Smooth muscle cell (in vitro differentiated cells): Measurements from ENCODE around the gene ANKS4B. TPM values are rescaled to one million over a fixed set of nuclear protein-coding genes. Genes with fewer than 3 reads are reported as not detected.

ENCODE experiments used
- DNase-seq: peaks from one replicate; lab custom pipeline; 2025; ENCODE audit not compliant: unreplicated experiment; lab: John Stamatoyannopoulos, UW
- H2AFZ ChIP-seq: fragments of 200-600 bp; sonication (generic); 2 replicates; pipeline ENCODE4 v1.6.0; 2016; ENCODE audit warnings: antibody characterized with exemption, low read depth, mild to moderate bottlenecking
- H3F3A ChIP-seq: fragments of 200-600 bp; sonication (generic); 2 replicates; pipeline ENCODE4 v1.6.0; 2017; ENCODE audit warnings: antibody characterized with exemption, low read depth
- H3K27ac ChIP-seq: fragments of 200-600 bp; sonication (generic); 2 replicates; pipeline ENCODE4 v1.5.1; 2016; ENCODE audit warnings: low read depth, mild to moderate bottlenecking
- H3K27me3 ChIP-seq: fragments of 200-600 bp; sonication (generic); 2 replicates; pipeline ENCODE4 v1.6.1; 2016; ENCODE audit warnings: low read depth, mild to moderate bottlenecking
- H3K36me3 ChIP-seq: fragments of 200-600 bp; sonication (generic); 2 replicates; pipeline ENCODE4 v1.5.1; 2016; ENCODE audit warnings: low read depth
- H3K4me1 ChIP-seq: fragments of 200-600 bp; sonication (generic); 2 replicates; pipeline ENCODE4 v1.5.1; 2016; ENCODE audit warnings: low read depth
- H3K4me2 ChIP-seq: fragments of 200-600 bp; sonication (generic); 2 replicates; pipeline ENCODE4 v1.6.0; 2016; ENCODE audit warnings: mild to moderate bottlenecking
- H3K4me3 ChIP-seq: fragments of 200-600 bp; sonication (generic); 2 replicates; pipeline ENCODE4 v1.5.1; 2016; ENCODE audit warnings: mild to moderate bottlenecking
- H3K79me2 ChIP-seq: fragments of 200-600 bp; sonication (generic); 2 replicates; pipeline ENCODE4 v1.6.0; 2016; ENCODE audit warnings: low read depth, mild to moderate bottlenecking
- H3K9ac ChIP-seq: fragments of 200-600 bp; sonication (generic); 2 replicates; pipeline ENCODE4 v1.6.0; 2016; ENCODE audit warnings: low read depth
- H3K9me3 ChIP-seq: fragments of 200-600 bp; sonication (generic); replicated peaks from 2 replicates; pipeline ENCODE4 v1.5.1; 2016; ENCODE audit warnings: low read depth
- H4K20me1 ChIP-seq: fragments of 200-600 bp; sonication (generic); 2 replicates; pipeline ENCODE4 v1.6.0; 2016; ENCODE audit warnings: low read depth
- WGBS: methylation state at CpG from one replicate; pipeline ENCODE4 v1.1.7; 2016; ENCODE audit warnings: low lambda C conversion rate; 5-methylcytosine and 5-hydroxymethylcytosine counted together
- polyA plus RNA-seq: library from polyadenylated mRNA; unstranded; fragments of >200 nt; fragmentation: Nextera tagmentation; extraction: Ambion mirVana; gene quantifications from 2 replicates; pipeline ENCODE4 v1.2.1, GENCODE V29; 2016
- total RNA-seq: library from RNA; depleted of rRNA; stranded (reverse); fragments of >200 nt; gene quantifications from 2 replicates; pipeline ENCODE4 v1.2.3, GENCODE V29; 2014
- TF ChIP-seq, protein P1 (sequence below): fragments of 200-600 bp; sonication (generic); IDR thresholded peaks from 2 replicates; pipeline ENCODE4 v1.5.1; 2017; ENCODE audit warnings: borderline replicate concordance, mild to moderate bottlenecking, antibody characterized with exemption; ENCODE audit not compliant: insufficient read depth, poor library complexity, severe bottlenecking

The ANKS4B gene
- total and polyA plus RNA-seq, 2 experiments from 2014 or later, result not detected

GRCh38 chr16:21214086-21214485, 19.4 kb upstream of the ANKS4B start:
- TF ChIP-seq, protein P1, sequence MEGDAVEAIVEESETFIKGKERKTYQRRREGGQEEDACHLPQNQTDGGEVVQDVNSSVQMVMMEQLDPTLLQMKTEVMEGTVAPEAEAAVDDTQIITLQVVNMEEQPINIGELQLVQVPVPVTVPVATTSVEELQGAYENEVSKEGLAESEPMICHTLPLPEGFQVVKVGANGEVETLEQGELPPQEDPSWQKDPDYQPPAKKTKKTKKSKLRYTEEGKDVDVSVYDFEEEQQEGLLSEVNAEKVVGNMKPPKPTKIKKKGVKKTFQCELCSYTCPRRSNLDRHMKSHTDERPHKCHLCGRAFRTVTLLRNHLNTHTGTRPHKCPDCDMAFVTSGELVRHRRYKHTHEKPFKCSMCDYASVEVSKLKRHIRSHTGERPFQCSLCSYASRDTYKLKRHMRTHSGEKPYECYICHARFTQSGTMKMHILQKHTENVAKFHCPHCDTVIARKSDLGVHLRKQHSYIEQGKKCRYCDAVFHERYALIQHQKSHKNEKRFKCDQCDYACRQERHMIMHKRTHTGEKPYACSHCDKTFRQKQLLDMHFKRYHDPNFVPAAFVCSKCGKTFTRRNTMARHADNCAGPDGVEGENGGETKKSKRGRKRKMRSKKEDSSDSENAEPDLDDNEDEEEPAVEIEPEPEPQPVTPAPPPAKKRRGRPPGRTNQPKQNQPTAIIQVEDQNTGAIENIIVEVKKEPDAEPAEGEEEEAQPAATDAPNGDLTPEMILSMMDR, result no peak
- Histone ChIP-seq H3K4me3 (no peak overlapping the region), H3K4me1 (no peaks in the 10 kb centered on the region), H3K27me3 (no peaks in the 10 kb centered on the region), H3K36me3 (no peaks in the 10 kb centered on the region), H3K9ac (no peak overlapping the region), H3K79me2 (no peaks in the 10 kb centered on the region), H3K4me2 (no peak overlapping the region), H3K9me3 (no peaks in the 10 kb centered on the region), H3K27ac (no peak overlapping the region), H3F3A (no peaks in the 10 kb centered on the region), H2AFZ (no peak overlapping the region), H4K20me1 (no peaks in the 10 kb centered on the region)
- 79% methylated on average over 4 of the region's 4 CpGs for WGBS
- no peak for DNase-seq

GRCh38 chr16:21217121-21217520, 16.4 kb upstream of the ANKS4B start:
- no peak for DNase-seq
- no peaks in the 10 kb centered on the region for H3K79me2 ChIP-seq
- 89% methylated on average over 2 of the region's 2 CpGs for WGBS

GRCh38 chr16:21218153-21218552, 15.3 kb upstream of the ANKS4B start:
- no peak overlapping the region for H3K27ac ChIP-seq
- H3K4me3 ChIP-seq, result no peak overlapping the region
- H3K27me3 ChIP-seq, result peaks cover 12% of the 10 kb centered on the region
- no peak overlapping the region for H3K9ac ChIP-seq
- peaks cover 7% of the 10 kb centered on the region for H3K4me1 ChIP-seq
- H3K79me2 ChIP-seq, result no peaks in the 10 kb centered on the region
- no peak overlapping the region for H3K4me2 ChIP-seq
- TF ChIP-seq, protein P1, result no peak
- 84% methylated on average over 7 of the region's 7 CpGs for WGBS
- no peak for DNase-seq
- no peaks in the 10 kb centered on the region for H4K20me1 ChIP-seq
- no peaks in the 10 kb centered on the region for H3F3A ChIP-seq
- H3K36me3 ChIP-seq, result no peaks in the 10 kb centered on the region
- no peak overlapping the region for H2AFZ ChIP-seq
- no peaks in the 10 kb centered on the region for H3K9me3 ChIP-seq

More at GRCh38 chr16:21217121-21217520, 16.4 kb upstream of the ANKS4B start:
- H3K4me1 ChIP-seq, result no peaks in the 10 kb centered on the region
- H3K4me2 ChIP-seq, result no peak overlapping the region
- no peaks in the 10 kb centered on the region for H3K36me3 ChIP-seq
- no peak overlapping the region for H3K9ac ChIP-seq
- peaks cover 12% of the 10 kb centered on the region for H3K27me3 ChIP-seq
- no peak overlapping the region for H3K4me3 ChIP-seq
- no peak overlapping the region for H2AFZ ChIP-seq
- no peaks in the 10 kb centered on the region for H4K20me1 ChIP-seq
- H3K27ac ChIP-seq, result no peak overlapping the region
- no peaks in the 10 kb centered on the region for H3K9me3 ChIP-seq
- no peaks in the 10 kb centered on the region for H3F3A ChIP-seq
- TF ChIP-seq, protein P1, result no peak

DNA sequence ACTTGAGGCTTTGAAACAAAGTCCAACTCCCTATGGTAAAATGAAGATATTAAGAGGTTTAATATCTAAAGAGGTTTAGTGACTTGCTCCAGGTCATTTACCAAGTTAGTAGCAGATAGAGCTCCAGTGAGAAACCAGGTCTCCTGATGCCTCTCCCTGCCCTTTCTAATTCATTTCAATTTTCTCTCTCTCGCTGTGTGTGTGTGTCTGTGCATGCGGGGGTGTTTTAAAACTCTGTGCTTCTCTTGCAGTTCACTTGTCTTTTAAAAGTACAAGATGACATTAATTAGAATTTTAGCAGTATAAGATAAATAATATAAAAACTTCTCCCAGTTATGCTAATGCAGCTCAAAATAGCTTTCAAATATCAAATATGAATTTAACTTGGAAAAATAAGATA, 13.9 kb upstream of the ANKS4B start:
- H3K79me2 ChIP-seq, result no peaks in the 10 kb centered on the region
- no peak overlapping the region for H3K27ac ChIP-seq
- H3K9ac ChIP-seq, result no peak overlapping the region
- TF ChIP-seq, protein P1, result no peak
- no peaks in the 10 kb centered on the region for H3F3A ChIP-seq
- no peak overlapping the region for H3K4me3 ChIP-seq
- no peak overlapping the region for H3K4me2 ChIP-seq
- WGBS, result 97% methylated on average over 2 of the region's 2 CpGs
- no peaks in the 10 kb centered on the region for H3K9me3 ChIP-seq
- no peaks in the 10 kb centered on the region for H3K36me3 ChIP-seq
- H2AFZ ChIP-seq, result no peak overlapping the region
- no peaks in the 10 kb centered on the region for H4K20me1 ChIP-seq
- DNase-seq, result no peak
- peaks cover 18% of the 10 kb centered on the region for H3K27me3 ChIP-seq
- H3K4me1 ChIP-seq, result peaks cover 7% of the 10 kb centered on the region
